SK-N-SH (cell line): ENCODE measurements around the gene ARG2. TPM values are rescaled to one million over a fixed set of nuclear protein-coding genes. Genes with fewer than 3 reads are reported as not detected.

ENCODE experiments used
- CTCF ChIA-PET: fragments of 300-600, 350-600 bp; formaldehyde crosslinking; extraction: SDS; loops from one replicate; lab custom pipeline; 2021; lab: Yijun Ruan, JAX
- POLR2A ChIA-PET: fragments of 350-600 bp; sonication (Branson Sonifier 250); formaldehyde crosslinking; extraction: SDS; loops from one replicate; lab custom pipeline; 2020; ENCODE audit warnings: antibody characterized with exemption, inconsistent platforms; lab: Yijun Ruan, JAX
- DNase-seq: peaks from one replicate; pipeline ENCODE4 v3.0.0; 2012
- H2AFZ ChIP-seq: fragments of 200-600 bp; sonication (generic); 2 replicates; pipeline ENCODE4 v1.8.1; 2016; ENCODE audit warnings: antibody characterized with exemption, mild to moderate bottlenecking, low read depth
- H3F3A ChIP-seq: fragments of 200-600 bp; sonication (generic); replicated peaks from 2 replicates; pipeline ENCODE3; 2016; ENCODE audit warnings: antibody characterized with exemption, mild to moderate bottlenecking; ENCODE audit not compliant: insufficient read depth
- H3K27ac ChIP-seq, 2 experiments: fragments of 200-500 bp in 1 of 2; fragments of 200-600 bp in 1 of 2; sonication (Bioruptor generic) in 1 of 2; sonication (generic), shearing (Covaris generic) in 1 of 2; 2 replicates each; pipeline versions ENCODE4 v1.5.1 to v1.6.1; 2014 to 2016; ENCODE audit warnings: low read depth in 2 of 2, inconsistent platforms in 1 of 2, low read length in 1 of 2, mild to moderate bottlenecking in 1 of 2, mixed read lengths in 1 of 2
- H3K27me3 ChIP-seq: fragments of 200-600 bp; sonication (generic), shearing (Covaris generic); 2 replicates; pipeline ENCODE4 v1.6.1; 2016; ENCODE audit warnings: mixed run types; ENCODE audit not compliant: insufficient read depth
- H3K36me3 ChIP-seq, 2 experiments: fragments of 200-500 bp in 1 of 2; fragments of 200-600 bp in 1 of 2; sonication (Bioruptor generic) in 1 of 2; sonication (generic) in 1 of 2; replicated peaks in 1 of 2; 2 replicates each; pipeline versions ENCODE3 to v1.5.1; 2014 to 2016; ENCODE audit warnings: low read length in 1 of 2, mild to moderate bottlenecking in 1 of 2; ENCODE audit not compliant: insufficient read depth in 2 of 2, control insufficient read depth in 1 of 2
- H3K4me1 ChIP-seq, 2 experiments: fragments of 200-500 bp in 1 of 2; fragments of 200-600 bp in 1 of 2; sonication (Bioruptor generic) in 1 of 2; sonication (generic), shearing (Covaris generic) in 1 of 2; 2 replicates each; pipeline versions ENCODE4 v1.5.1 to v1.6.1; 2014 to 2016; ENCODE audit warnings: low read depth in 1 of 2, low read length in 1 of 2, mixed run types in 1 of 2; ENCODE audit not compliant: insufficient read depth in 2 of 2, control insufficient read depth in 1 of 2
- H3K4me2 ChIP-seq: fragments of 200-600 bp; sonication (generic), shearing (Covaris generic); 2 replicates; pipeline ENCODE4 v1.6.1; 2017; ENCODE audit warnings: mixed run types
- H3K4me3 ChIP-seq, 2 experiments: fragments of 200-500 bp in 1 of 2; fragments of 200-600 bp in 1 of 2; sonication (Bioruptor generic) in 1 of 2; sonication (generic), shearing (Covaris generic) in 1 of 2; 2 replicates each; pipeline versions ENCODE4 v1.5.1 to v1.8.1; 2014 to 2016; ENCODE audit warnings: low read depth in 2 of 2, inconsistent platforms in 1 of 2, low read length in 1 of 2, mild to moderate bottlenecking in 1 of 2, mixed read lengths in 1 of 2, moderate library complexity in 1 of 2
- H3K79me2 ChIP-seq: fragments of 200-600 bp; sonication (generic); 2 replicates; pipeline ENCODE4 v1.8.1; 2017; ENCODE audit warnings: mild to moderate bottlenecking; ENCODE audit not compliant: insufficient read depth
- H3K9ac ChIP-seq: fragments of 200-600 bp; sonication (generic); 2 replicates; pipeline ENCODE4 v1.6.1; 2017; ENCODE audit warnings: mixed run types
- H3K9me2 ChIP-seq: fragments of 200-600 bp; sonication (generic); 2 replicates; pipeline ENCODE4 v1.6.1; 2017; ENCODE audit warnings: mixed run types
- H3K9me3 ChIP-seq: fragments of 200-600 bp; sonication (generic); 2 replicates; pipeline ENCODE4 v1.6.1; 2017; ENCODE audit warnings: mixed run types, mild to moderate bottlenecking, moderate library complexity
- H4K20me1 ChIP-seq: fragments of 200-600 bp; sonication (generic); 2 replicates; pipeline ENCODE4 v1.6.1; 2017; ENCODE audit warnings: mild to moderate bottlenecking, mixed run types; ENCODE audit not compliant: insufficient read depth
- CHD2 ChIP-seq: fragments of 150-350 bp; IDR thresholded peaks from 2 replicates; pipeline ENCODE4 v1.6.1; 2018; ENCODE audit warnings: low read length; ENCODE audit not compliant: partially characterized antibody
- ELF1 ChIP-seq: IDR thresholded peaks from 2 replicates; pipeline ENCODE4 v1.4.0; 2012
- EP300 ChIP-seq, 2 experiments: IDR thresholded peaks; 2 replicates each; pipeline versions ENCODE4 v1.4.0 to v1.6.1; 2012; ENCODE audit warnings: borderline replicate concordance in 1 of 2, low read depth in 1 of 2, low read length in 1 of 2
- FOSL2 ChIP-seq: IDR thresholded peaks from 2 replicates; pipeline ENCODE4 v1.4.0; 2012; ENCODE audit warnings: low read depth, mild to moderate bottlenecking, moderate library complexity, borderline replicate concordance
- GABPA ChIP-seq: IDR thresholded peaks from 2 replicates; pipeline ENCODE4 v1.4.0; 2012; ENCODE audit warnings: low read depth, mild to moderate bottlenecking
- GATA2 ChIP-seq: sonication (generic); formaldehyde crosslinking; IDR thresholded peaks from 2 replicates; pipeline ENCODE4 v1.5.0; 2020; ENCODE audit warnings: mild to moderate bottlenecking, missing genetic modification reagents
- MEF2A ChIP-seq: IDR thresholded peaks from 2 replicates; pipeline ENCODE4 v1.4.0; 2012; ENCODE audit warnings: low read depth, borderline replicate concordance
- MXI1 ChIP-seq: IDR thresholded peaks from 2 replicates; pipeline ENCODE4 v1.6.1; 2012; ENCODE audit warnings: mild to moderate bottlenecking, low read depth, low read length, improper control_type of control experiment
- NFIC ChIP-seq: IDR thresholded peaks from 2 replicates; pipeline ENCODE4 v1.4.0; 2012; ENCODE audit warnings: borderline replicate concordance
- POLR2AphosphoS5 ChIP-seq: IDR thresholded peaks from 2 replicates; pipeline ENCODE4 v1.6.1; 2012; ENCODE audit warnings: low read depth, low read length
- RAD21 ChIP-seq: IDR thresholded peaks from 2 replicates; pipeline ENCODE4 v1.6.1; 2012; ENCODE audit warnings: mild to moderate bottlenecking, low read length
- RCOR1 ChIP-seq: fragments of 150-350 bp; IDR thresholded peaks from 2 replicates; pipeline ENCODE4 v1.6.1; 2017; ENCODE audit warnings: antibody characterized with exemption, low read length
- RFX5 ChIP-seq: IDR thresholded peaks from 2 replicates; pipeline ENCODE4 v1.6.1; 2012; ENCODE audit warnings: mild to moderate bottlenecking, improper control_type of control experiment, low read length
- RXRA ChIP-seq: IDR thresholded peaks from 2 replicates; pipeline ENCODE4 v1.4.0; 2012; ENCODE audit warnings: low read depth, mild to moderate bottlenecking, borderline replicate concordance
- SIN3A ChIP-seq: IDR thresholded peaks from 2 replicates; pipeline ENCODE4 v1.6.1; 2012; ENCODE audit warnings: low read depth, mild to moderate bottlenecking, low read length, moderate library complexity, borderline replicate concordance
- SMC3 ChIP-seq: IDR thresholded peaks from 2 replicates; pipeline ENCODE4 v1.6.1; 2012; ENCODE audit warnings: low read depth, low read length, improper control_type of control experiment
- polyA plus RNA-seq, 3 experiments: library from polyadenylated mRNA; depleted of rRNA; stranded (reverse); fragments of >200 nt; gene quantifications; 2 replicates each; pipeline ENCODE4 v1.2.3, GENCODE V29; 2012
- TF ChIP-seq, protein P1 (sequence below): fragments of 150-350 bp; IDR thresholded peaks from 2 replicates; pipeline ENCODE4 v1.6.1; 2017; ENCODE audit warnings: antibody characterized with exemption, low read length, low read depth, borderline replicate concordance
- TF ChIP-seq, protein P2 (sequence below): fragments of 150-350 bp; IDR thresholded peaks from 2 replicates; pipeline ENCODE4 v1.6.1; 2016; ENCODE audit warnings: mild to moderate bottlenecking, low read depth, low read length
- TF ChIP-seq, protein P3 (sequence below): fragments of 200-600 bp; sonication (generic); IDR thresholded peaks from 2 replicates; pipeline ENCODE4 v1.6.1; 2017; ENCODE audit warnings: antibody characterized with exemption, mild to moderate bottlenecking, moderate library complexity
- TF ChIP-seq, protein P4 (sequence below): IDR thresholded peaks from 2 replicates; pipeline ENCODE4 v1.6.1; 2012; ENCODE audit warnings: mild to moderate bottlenecking, low read depth, low read length, moderate library complexity

ARG2 gene
- polyA plus RNA-seq, 1 of the 3 experiments (the other 2 are of a cell fraction): 2.6 TPM

DNA sequence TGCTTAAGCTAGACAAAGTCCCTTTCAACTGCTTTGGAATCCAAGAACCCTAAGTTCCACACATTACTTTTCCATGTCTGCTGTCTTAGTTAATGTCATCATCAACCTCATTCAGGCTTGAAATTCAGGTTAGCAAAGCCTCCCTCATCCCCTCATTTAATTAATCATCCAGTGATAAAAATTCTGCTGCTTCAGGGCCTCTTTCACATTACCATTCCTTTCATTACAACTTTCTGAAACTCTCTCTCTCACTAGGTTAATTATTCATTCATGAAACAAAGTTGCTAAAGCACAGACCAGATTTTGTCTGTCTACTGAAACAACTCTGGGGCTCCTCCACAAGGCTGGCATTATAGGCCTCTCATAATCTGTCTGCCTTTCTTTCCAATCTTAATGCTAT is 64.1 kb downstream of the ARG2 start:
- Histone ChIP-seq H4K20me1 (no peaks in the 10 kb centered on the region), H3K9me3 (no peaks in the 10 kb centered on the region), H3F3A (peaks cover 20% of the 10 kb centered on the region), H3K27me3 (no peaks in the 10 kb centered on the region), H3K79me2 (peaks cover 6% of the 10 kb centered on the region), H3K9me2 (no peaks in the 10 kb centered on the region), H2AFZ (no peak overlapping the region), H3K4me1 (peaks cover 0 to 8% of the 10 kb centered on the region in 2 experiments; a peak in 1 of 4 replicates), H3K4me2 (no peak overlapping the region), H3K9ac (no peak overlapping the region), H3K36me3 (peaks cover 50 to 56% of the 10 kb centered on the region in 2 experiments), H3K4me3 (no peak overlapping the region), H3K27ac (no peak overlapping the region)
- DNase-seq: no peak
- CTCF ChIA-PET: interaction anchor here (0.8 to 1.7 kb wide), 3 partner anchors 8 to 66 kb away, joined by 3 to 6 read pairs (median 3); no protein-coding TSS in a partner anchor
- POLR2A ChIA-PET: interaction anchor here (1.0 kb wide), 1 partner anchor 12 kb away, joined by 3 read pairs; the partner anchor contains the start of gene RDH11
- TF ChIP-seq RAD21 (no peak), FOSL2 (no peak), RCOR1 (no peak), SMC3 (no peak), SIN3A (no peak), GABPA (no peak), GATA2 (no peak), ELF1 (no peak), MEF2A (no peak), RXRA (no peak), EP300 (IDR thresholded peaks at IDR 0.05; ENCODE audit: borderline replicate concordance in 1 of 2, low read depth in 1 of 2, low read length in 1 of 2) (no peak), RFX5 (no peak), MXI1 (no peak), CHD2 (no peak), POLR2AphosphoS5 (no peak), NFIC (no peak)
- TF ChIP-seq, protein P1, sequence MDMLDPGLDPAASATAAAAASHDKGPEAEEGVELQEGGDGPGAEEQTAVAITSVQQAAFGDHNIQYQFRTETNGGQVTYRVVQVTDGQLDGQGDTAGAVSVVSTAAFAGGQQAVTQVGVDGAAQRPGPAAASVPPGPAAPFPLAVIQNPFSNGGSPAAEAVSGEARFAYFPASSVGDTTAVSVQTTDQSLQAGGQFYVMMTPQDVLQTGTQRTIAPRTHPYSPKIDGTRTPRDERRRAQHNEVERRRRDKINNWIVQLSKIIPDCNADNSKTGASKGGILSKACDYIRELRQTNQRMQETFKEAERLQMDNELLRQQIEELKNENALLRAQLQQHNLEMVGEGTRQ: no peak
- TF ChIP-seq, protein P2, sequence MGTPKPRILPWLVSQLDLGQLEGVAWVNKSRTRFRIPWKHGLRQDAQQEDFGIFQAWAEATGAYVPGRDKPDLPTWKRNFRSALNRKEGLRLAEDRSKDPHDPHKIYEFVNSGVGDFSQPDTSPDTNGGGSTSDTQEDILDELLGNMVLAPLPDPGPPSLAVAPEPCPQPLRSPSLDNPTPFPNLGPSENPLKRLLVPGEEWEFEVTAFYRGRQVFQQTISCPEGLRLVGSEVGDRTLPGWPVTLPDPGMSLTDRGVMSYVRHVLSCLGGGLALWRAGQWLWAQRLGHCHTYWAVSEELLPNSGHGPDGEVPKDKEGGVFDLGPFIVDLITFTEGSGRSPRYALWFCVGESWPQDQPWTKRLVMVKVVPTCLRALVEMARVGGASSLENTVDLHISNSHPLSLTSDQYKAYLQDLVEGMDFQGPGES: no peak
- TF ChIP-seq, protein P3, sequence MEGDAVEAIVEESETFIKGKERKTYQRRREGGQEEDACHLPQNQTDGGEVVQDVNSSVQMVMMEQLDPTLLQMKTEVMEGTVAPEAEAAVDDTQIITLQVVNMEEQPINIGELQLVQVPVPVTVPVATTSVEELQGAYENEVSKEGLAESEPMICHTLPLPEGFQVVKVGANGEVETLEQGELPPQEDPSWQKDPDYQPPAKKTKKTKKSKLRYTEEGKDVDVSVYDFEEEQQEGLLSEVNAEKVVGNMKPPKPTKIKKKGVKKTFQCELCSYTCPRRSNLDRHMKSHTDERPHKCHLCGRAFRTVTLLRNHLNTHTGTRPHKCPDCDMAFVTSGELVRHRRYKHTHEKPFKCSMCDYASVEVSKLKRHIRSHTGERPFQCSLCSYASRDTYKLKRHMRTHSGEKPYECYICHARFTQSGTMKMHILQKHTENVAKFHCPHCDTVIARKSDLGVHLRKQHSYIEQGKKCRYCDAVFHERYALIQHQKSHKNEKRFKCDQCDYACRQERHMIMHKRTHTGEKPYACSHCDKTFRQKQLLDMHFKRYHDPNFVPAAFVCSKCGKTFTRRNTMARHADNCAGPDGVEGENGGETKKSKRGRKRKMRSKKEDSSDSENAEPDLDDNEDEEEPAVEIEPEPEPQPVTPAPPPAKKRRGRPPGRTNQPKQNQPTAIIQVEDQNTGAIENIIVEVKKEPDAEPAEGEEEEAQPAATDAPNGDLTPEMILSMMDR: no peak
- TF ChIP-seq, protein P4, sequence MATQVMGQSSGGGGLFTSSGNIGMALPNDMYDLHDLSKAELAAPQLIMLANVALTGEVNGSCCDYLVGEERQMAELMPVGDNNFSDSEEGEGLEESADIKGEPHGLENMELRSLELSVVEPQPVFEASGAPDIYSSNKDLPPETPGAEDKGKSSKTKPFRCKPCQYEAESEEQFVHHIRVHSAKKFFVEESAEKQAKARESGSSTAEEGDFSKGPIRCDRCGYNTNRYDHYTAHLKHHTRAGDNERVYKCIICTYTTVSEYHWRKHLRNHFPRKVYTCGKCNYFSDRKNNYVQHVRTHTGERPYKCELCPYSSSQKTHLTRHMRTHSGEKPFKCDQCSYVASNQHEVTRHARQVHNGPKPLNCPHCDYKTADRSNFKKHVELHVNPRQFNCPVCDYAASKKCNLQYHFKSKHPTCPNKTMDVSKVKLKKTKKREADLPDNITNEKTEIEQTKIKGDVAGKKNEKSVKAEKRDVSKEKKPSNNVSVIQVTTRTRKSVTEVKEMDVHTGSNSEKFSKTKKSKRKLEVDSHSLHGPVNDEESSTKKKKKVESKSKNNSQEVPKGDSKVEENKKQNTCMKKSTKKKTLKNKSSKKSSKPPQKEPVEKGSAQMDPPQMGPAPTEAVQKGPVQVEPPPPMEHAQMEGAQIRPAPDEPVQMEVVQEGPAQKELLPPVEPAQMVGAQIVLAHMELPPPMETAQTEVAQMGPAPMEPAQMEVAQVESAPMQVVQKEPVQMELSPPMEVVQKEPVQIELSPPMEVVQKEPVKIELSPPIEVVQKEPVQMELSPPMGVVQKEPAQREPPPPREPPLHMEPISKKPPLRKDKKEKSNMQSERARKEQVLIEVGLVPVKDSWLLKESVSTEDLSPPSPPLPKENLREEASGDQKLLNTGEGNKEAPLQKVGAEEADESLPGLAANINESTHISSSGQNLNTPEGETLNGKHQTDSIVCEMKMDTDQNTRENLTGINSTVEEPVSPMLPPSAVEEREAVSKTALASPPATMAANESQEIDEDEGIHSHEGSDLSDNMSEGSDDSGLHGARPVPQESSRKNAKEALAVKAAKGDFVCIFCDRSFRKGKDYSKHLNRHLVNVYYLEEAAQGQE: no peak
